Activated CD8-positive, alpha-beta T cell treated with anti-CD3 and anti-CD28 coated beads for 36 hours (primary cell): ENCODE measurements around the gene UNK. TPM values are rescaled to one million over a fixed set of nuclear protein-coding genes. Genes with fewer than 3 reads are reported as not detected.

ENCODE experiments used
- ATAC-seq: fragments of 200-7000 bp; cut with Tn5 transposase; one replicate; pipeline ENCODE4 v1.10.0; 2021; ENCODE audit warnings: mild to moderate bottlenecking, moderate library complexity
- CTCF ChIA-PET: fragments of 350-600 bp; sonication (Branson Sonifier 250); formaldehyde crosslinking; loops from one replicate; lab custom pipeline; 2021; ENCODE audit warnings: antibody characterized with exemption; lab: Charles Lee
- POLR2A ChIA-PET: fragments of 350-600 bp; sonication (Branson Sonifier 250); formaldehyde crosslinking; loops from one replicate; lab custom pipeline; 2021; ENCODE audit warnings: antibody characterized with exemption; lab: Charles Lee
- DNase-seq: peaks from one replicate; pipeline ENCODE4 v3.0.0-alpha.2; 2020
- H3K27ac Mint-ChIP-seq: one replicate; pipeline ENCODE4 v1.8.0; 2021; ENCODE audit warnings: mild to moderate bottlenecking, mixed read lengths
- H3K27me3 Mint-ChIP-seq: one replicate; pipeline ENCODE4 v1.8.0; 2021; ENCODE audit warnings: mixed read lengths
- H3K36me3 Mint-ChIP-seq: one replicate; pipeline ENCODE4 v1.8.0; 2021; ENCODE audit warnings: low read depth, mixed read lengths
- H3K4me1 Mint-ChIP-seq: one replicate; pipeline ENCODE4 v1.8.0; 2021; ENCODE audit warnings: low read depth, mixed read lengths
- H3K4me3 Mint-ChIP-seq: one replicate; pipeline ENCODE4 v1.8.0; 2021; ENCODE audit warnings: mild to moderate bottlenecking, moderate library complexity, mixed read lengths
- H3K9me3 Mint-ChIP-seq: one replicate; pipeline ENCODE4 v1.8.0; 2021; ENCODE audit warnings: mixed read lengths
- CTCF ChIP-seq: fragments of 200-600 bp; IDR thresholded peaks from one replicate; pipeline ENCODE4 v1.8.0; 2022; ENCODE audit warnings: antibody characterized with exemption, mild to moderate bottlenecking
- intact Hi-C: fragments of 100-400 bp; cut with micrococcal nuclease; formaldehyde crosslinking; loops from one replicate; pipeline ENCODE4 v1.10.0; 2022
- total RNA-seq, 2 experiments: library from RNA; stranded (reverse); gene quantifications; one replicate each; pipeline ENCODE4 v1.2.3, GENCODE V29; 2021

The UNK gene
- total RNA-seq, 2 experiments from 2014 or later = 26.4 to 26.6 TPM

DNA sequence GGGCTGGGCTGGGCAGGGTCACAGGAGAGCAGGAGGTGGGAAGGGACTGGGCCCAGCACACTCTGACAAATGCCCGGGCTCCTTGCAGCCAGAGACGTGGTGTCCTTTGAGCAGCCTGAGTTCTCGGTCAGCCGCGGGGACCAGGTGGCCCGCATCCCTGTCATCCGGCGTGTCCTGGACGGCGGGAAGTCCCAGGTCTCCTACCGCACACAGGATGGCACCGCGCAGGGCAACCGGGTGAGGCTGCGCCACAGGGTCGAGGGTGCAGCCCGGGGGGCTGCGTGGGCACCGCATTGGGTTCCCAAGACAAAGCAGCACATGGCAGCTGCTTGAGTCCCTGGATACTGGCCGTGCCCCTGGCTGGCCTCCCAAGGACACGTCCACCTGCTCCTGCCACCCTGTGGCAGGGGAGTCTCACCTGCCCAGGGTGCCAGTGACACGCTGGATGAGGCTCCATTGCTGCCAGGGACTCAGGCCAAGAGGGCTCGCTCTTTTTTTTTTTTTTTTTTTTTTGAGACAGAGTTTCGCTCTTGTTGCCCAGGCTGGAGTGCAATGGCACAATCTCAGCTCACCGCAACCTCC is 40.9 kb upstream of the UNK start:
- H3K9me3 Mint-ChIP-seq = no peaks in the 10 kb centered on the region
- intact Hi-C loops = no loop called here
- H3K27me3 Mint-ChIP-seq = peaks cover 1% of the 10 kb centered on the region
- H3K4me1 Mint-ChIP-seq = no peaks in the 10 kb centered on the region
- DNase-seq = no peak
- no peak overlapping the region for H3K27ac Mint-ChIP-seq
- ChIA-PET POLR2A (no interaction called here), CTCF (interaction anchor here (8.4 kb wide), 1 partner anchor 61 kb away, joined by 347 read pairs; no protein-coding TSS in a partner anchor)
- no peak for TF ChIP-seq CTCF
- H3K36me3 Mint-ChIP-seq = no peaks in the 10 kb centered on the region
- ATAC-seq = no peak
- H3K4me3 Mint-ChIP-seq = no peak overlapping the region

DNA sequence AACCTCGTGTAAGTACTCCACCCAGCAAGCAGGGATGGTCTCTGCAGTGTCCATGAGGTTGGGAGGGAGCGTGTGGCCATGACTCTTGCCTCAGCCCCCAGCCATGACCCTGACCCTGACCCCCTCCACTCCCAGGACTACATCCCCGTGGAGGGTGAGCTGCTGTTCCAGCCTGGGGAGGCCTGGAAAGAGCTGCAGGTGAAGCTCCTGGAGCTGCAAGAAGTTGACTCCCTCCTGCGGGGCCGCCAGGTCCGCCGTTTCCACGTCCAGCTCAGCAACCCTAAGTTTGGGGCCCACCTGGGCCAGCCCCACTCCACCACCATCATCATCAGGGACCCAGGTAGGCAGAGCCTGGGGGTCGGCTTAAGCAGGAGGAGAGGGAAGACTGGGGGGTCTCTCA is 35.9 kb upstream of the UNK start:
- no peak overlapping the region for H3K4me3 Mint-ChIP-seq
- POLR2A ChIA-PET = interaction anchor here (1.2 to 2.9 kb wide), 2 partner anchors 27 to 59 kb away, joined by 4 to 21 read pairs; no protein-coding TSS in a partner anchor
- DNase-seq (no peak), ATAC-seq (no peak)
- H3K27me3 Mint-ChIP-seq = peaks cover 1% of the 10 kb centered on the region
- no peaks in the 10 kb centered on the region for H3K9me3 Mint-ChIP-seq
- no peak for TF ChIP-seq CTCF
- intact Hi-C loops = loop anchor here (2.0 to 5.0 kb wide), 2 partner anchors 74 to 116 kb away; partner anchors contain the start of gene SMIM5
- H3K27ac Mint-ChIP-seq = no peak overlapping the region
- H3K36me3 Mint-ChIP-seq = no peaks in the 10 kb centered on the region
- CTCF ChIA-PET = interaction anchor here (0.7 to 9.9 kb wide), 32 partner anchors 13 to 457 kb away, joined by 3 to 347 read pairs (median 8); partner anchors contain the start of genes GALK1, ITGB4, MYO15B and RECQL5
- peaks cover 12% of the 10 kb centered on the region for H3K4me1 Mint-ChIP-seq

DNA sequence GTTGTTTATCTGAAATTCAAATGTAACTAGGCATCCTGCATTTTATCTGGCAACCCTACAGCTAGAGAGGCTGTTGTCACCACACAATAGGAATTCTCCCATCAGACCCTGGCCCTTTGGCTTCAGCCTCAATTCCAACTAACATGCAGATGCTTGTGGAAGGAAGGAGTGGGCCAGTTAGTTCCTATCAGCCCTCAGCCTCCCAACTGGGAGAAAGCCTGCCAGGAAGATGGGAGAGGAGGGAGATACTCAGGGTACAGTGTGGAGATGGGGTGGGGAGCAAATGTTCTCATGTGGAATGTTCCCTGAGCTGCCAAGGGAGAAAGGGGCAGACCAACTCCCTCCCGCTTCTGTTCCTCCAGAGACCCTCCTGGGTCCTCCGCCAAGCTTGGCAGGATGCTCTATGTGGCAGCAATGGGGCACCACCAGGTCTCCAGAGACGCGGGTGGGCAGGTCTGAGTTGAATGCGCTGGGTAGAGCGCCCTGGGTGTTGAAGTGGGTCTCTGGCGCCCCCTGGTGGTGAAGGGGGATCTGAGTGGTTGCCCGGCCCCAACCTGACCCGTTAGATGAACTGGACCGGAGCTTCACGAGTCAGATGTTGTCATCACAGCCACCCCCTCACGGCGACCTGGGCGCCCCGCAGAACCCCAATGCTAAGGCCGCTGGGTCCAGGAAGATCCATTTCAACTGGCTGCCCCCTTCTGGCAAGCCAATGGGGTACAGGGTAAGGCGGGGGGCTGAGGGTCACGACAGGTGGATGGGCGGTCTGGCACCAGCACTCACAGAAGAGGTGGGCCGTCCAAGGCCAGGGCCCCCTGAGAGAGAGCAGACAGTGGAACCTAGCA is 34.8 kb upstream of the UNK start:
- no peaks in the 10 kb centered on the region for H3K36me3 Mint-ChIP-seq
- H3K27me3 Mint-ChIP-seq = peaks cover 1% of the 10 kb centered on the region
- TF ChIP-seq CTCF = peak; percentile 96
- peak; percentile 95 for DNase-seq
- H3K27ac Mint-ChIP-seq = no peak overlapping the region
- ChIA-PET POLR2A (interaction anchor here (0.7 to 2.9 kb wide), 9 partner anchors 14 to 117 kb away, joined by 3 to 21 read pairs (median 3); partner anchors contain the start of genes RECQL5 and SMIM5), CTCF (interaction anchor here (0.5 to 9.9 kb wide), 48 partner anchors 9 to 454 kb away, joined by 3 to 347 read pairs (median 5); partner anchors contain the start of genes GALK1, ITGB4, MYO15B and RECQL5)
- peak; percentile 77 for ATAC-seq
- no peak overlapping the region for H3K4me3 Mint-ChIP-seq
- intact Hi-C loops = loop anchor here (2.0 to 5.0 kb wide), 2 partner anchors 75 to 117 kb away; partner anchors contain the start of gene SMIM5
- peaks cover 17% of the 10 kb centered on the region for H3K4me1 Mint-ChIP-seq
- no peaks in the 10 kb centered on the region for H3K9me3 Mint-ChIP-seq

DNA sequence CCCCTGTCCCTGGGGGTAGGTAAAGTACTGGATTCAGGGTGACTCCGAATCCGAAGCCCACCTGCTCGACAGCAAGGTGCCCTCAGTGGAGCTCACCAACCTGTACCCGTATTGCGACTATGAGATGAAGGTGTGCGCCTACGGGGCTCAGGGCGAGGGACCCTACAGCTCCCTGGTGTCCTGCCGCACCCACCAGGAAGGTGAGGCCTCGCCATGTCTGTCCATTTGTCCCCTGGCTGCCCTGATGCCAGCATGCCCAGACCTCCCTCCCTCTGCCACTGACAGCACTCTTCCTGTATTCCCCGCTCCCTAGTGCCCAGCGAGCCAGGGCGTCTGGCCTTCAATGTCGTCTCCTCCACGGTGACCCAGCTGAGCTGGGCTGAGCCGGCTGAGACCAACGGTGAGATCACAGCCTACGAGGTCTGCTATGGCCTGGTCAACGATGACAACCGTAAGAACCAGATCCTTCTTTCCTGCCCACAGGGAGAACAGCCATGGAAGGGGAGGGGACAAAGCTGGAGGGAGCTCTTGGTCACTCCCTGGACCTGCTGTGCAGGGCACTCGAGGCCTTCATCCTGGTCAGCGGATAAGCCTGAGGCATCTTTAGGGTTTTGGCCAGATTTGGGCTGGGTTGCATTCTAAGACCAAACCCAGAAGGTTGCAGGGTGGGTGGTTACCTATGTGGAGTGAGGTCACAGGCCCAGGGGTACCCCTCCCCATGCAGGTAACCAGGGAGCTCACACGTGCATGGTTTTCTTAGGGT is 33.8 kb upstream of the UNK start:
- TF ChIP-seq CTCF = no peak
- peaks cover 1% of the 10 kb centered on the region for H3K27me3 Mint-ChIP-seq
- no peak overlapping the region for H3K27ac Mint-ChIP-seq
- ATAC-seq = no peak
- DNase-seq = no peak
- H3K4me3 Mint-ChIP-seq = no peak overlapping the region
- ChIA-PET POLR2A (interaction anchor here (1.0 to 2.9 kb wide), 7 partner anchors 12 to 84 kb away, joined by 3 to 21 read pairs (median 3); partner anchors contain the start of gene RECQL5), CTCF (interaction anchor here (0.7 to 9.9 kb wide), 18 partner anchors 11 to 170 kb away, joined by 3 to 347 read pairs (median 6); partner anchors contain the start of genes GALK1, ITGB4 and SMIM5)
- intact Hi-C loops = no loop called here
- peaks cover 19% of the 10 kb centered on the region for H3K4me1 Mint-ChIP-seq
- H3K9me3 Mint-ChIP-seq = no peaks in the 10 kb centered on the region
- H3K36me3 Mint-ChIP-seq = no peaks in the 10 kb centered on the region
